ENCODE measurements around the gene CELF4.

The CELF4 gene

GRCh38 chr18:37430357-37431076, 135.1 kb downstream of the CELF4 start:
- TF ChIP-seq CTCF (conservative IDR thresholded peaks at IDR 0.05; ENCODE audit: control insufficient read depth, insufficient read depth, low read depth, low read length), result no peak
- no peak overlapping the region for H3K4me3 ChIP-seq (ENCODE audit: control insufficient read depth, low read depth, low read length)
- DNase-seq (ENCODE audit: low read depth), result no peak

GRCh38 chr18:37429791-37430190, 135.8 kb downstream of the CELF4 start:
- no peak for TF ChIP-seq CTCF (conservative IDR thresholded peaks at IDR 0.05; ENCODE audit: control insufficient read depth, insufficient read depth, low read depth, low read length)
- H3K4me3 ChIP-seq (ENCODE audit: control insufficient read depth, low read depth, low read length), result no peak overlapping the region
- no peak for DNase-seq (ENCODE audit: low read depth)

- TF ChIP-seq CTCF (conservative IDR thresholded peaks at IDR 0.05; ENCODE audit: control insufficient read depth, insufficient read depth, low read depth, low read length), result no peak
- no peak for DNase-seq (ENCODE audit: low read depth)
- no peak overlapping the region for H3K4me3 ChIP-seq (ENCODE audit: control insufficient read depth, low read depth, low read length)
Observed at GRCh38 chr18:37428288-37428974, 137.2 kb downstream of the CELF4 start.

GRCh38 chr18:37426586-37426985, 139.0 kb downstream of the CELF4 start:
- DNase-seq (ENCODE audit: low read depth), result no peak
- TF ChIP-seq CTCF (conservative IDR thresholded peaks at IDR 0.05; ENCODE audit: control insufficient read depth, insufficient read depth, low read depth, low read length), result no peak

GRCh38 chr18:37425222-37425621, 140.4 kb downstream of the CELF4 start:
- H3K4me3 ChIP-seq (ENCODE audit: control insufficient read depth, low read depth, low read length), result no peak overlapping the region
- no peak for TF ChIP-seq CTCF (conservative IDR thresholded peaks at IDR 0.05; ENCODE audit: control insufficient read depth, insufficient read depth, low read depth, low read length)
- DNase-seq (ENCODE audit: low read depth), result no peak

More at GRCh38 chr18:37426586-37426985, 139.0 kb downstream of the CELF4 start:
- no peak overlapping the region for H3K4me3 ChIP-seq (ENCODE audit: control insufficient read depth, low read depth, low read length)

GRCh38 chr18:37424507-37424906, 141.1 kb downstream of the CELF4 start:
- no peak for DNase-seq (ENCODE audit: low read depth)
- H3K4me3 ChIP-seq (ENCODE audit: control insufficient read depth, low read depth, low read length), result no peak overlapping the region
- no peak for TF ChIP-seq CTCF (conservative IDR thresholded peaks at IDR 0.05; ENCODE audit: control insufficient read depth, insufficient read depth, low read depth, low read length)

Measured in fibroblast of mammary gland (primary cell).